Caki2 (cell line): ENCODE results near the gene APOBEC3G. TPM values are rescaled to one million over a fixed set of nuclear protein-coding genes. Genes with fewer than 3 reads are reported as not detected.
A peak's percentile ranks its signal among the peaks of the same experiment; 100 is the strongest.

Source experiments
- DNase-seq: peaks from one replicate; pipeline ENCODE4 v3.0.0-alpha.2; 2015; ENCODE audit warnings: low read depth
- in situ Hi-C: cut with HindIII; loops from 2 replicates; pipeline ENCODE4 v1.10.0; 2016; ENCODE audit warnings: low sequenced_read_pairs, low pct_unique_long_range_greater_than_20kb, mixed read lengths
- total RNA-seq: library from RNA; depleted of rRNA; stranded (reverse); fragments of >200 nt; shearing (Covaris generic); gene quantifications from 2 replicates; pipeline ENCODE4 v1.2.3, GENCODE V29; 2014; ENCODE audit warnings: low replicate concordance

The APOBEC3G gene
- total RNA-seq, 1 experiment from 2014 or later = 14.7 TPM

GRCh38 chr22:39087098-39087497 lies 10.0 kb downstream of the APOBEC3G start:
- in situ Hi-C loops = no loop called here
- no peak for DNase-seq

DNA sequence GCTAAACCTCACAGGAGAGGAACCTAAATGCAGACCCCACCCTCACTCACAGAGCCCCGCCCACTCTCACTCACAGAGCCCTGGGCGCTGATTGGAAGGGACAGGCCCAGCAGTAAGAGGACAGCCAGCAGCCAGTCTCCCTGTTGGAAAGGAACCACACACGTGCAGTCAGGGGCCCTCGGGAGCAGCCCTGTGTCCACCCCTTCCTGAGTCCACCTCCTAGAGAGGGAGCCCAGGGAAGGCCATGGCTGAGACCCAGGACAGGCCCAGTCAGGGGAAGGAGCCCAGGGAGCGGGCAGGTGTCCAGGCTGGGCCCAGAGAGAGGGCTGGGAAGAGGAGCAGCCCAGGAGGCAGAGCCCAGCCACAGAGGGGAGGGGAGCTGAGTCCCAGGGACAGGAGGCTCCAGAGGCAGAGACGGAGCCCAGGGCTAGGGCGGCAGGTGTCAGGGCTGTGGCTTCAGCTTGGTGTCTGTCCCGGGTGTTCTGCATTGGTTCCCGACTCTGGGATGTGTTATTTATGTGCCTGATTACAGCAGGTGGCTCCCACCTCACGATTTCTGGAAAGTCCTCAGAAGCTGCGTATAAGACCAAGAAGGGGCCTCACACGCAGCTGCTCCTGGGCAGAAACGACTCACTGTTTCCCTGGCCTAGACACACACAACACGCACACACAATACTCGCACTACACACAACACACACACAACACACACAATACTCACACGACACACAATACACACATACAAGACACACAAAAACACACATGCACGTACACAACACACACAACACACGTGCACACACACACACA lies 11.0 kb downstream of the APOBEC3G start:
- in situ Hi-C loops = no loop called here
- no peak for DNase-seq

- DNase-seq = no peak
- in situ Hi-C loops = no loop called here
Observed at GRCh38 chr22:39088685-39089032, 11.6 kb downstream of the APOBEC3G start.

DNA sequence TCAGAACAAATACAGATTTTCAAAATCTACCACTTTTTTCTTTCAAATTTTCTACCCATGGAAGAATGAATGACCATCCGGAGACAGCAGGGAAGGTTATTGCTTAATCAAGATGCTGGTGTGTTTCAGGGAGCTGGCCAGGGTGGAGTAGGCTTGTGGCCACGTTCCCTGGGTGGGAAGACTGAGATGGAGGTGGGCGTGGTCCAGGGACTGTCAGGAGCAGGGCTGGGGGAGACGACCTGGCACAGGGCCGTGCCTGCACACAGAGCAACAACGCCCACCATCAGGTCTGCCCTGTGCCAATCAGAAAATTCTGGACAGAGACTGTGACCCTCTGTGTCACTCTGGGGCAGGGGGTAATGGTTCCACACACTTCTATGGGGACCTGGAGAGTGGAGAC lies 12.9 kb downstream of the APOBEC3G start:
- no peak for DNase-seq
- in situ Hi-C loops = no loop called here

- no peak for DNase-seq
- in situ Hi-C loops = no loop called here
Observed at GRCh38 chr22:39090426-39091064, 13.5 kb downstream of the APOBEC3G start.

- no peak for DNase-seq
- in situ Hi-C loops = no loop called here
Observed at GRCh38 chr22:39091126-39092081, 14.3 kb downstream of the APOBEC3G start.

DNA sequence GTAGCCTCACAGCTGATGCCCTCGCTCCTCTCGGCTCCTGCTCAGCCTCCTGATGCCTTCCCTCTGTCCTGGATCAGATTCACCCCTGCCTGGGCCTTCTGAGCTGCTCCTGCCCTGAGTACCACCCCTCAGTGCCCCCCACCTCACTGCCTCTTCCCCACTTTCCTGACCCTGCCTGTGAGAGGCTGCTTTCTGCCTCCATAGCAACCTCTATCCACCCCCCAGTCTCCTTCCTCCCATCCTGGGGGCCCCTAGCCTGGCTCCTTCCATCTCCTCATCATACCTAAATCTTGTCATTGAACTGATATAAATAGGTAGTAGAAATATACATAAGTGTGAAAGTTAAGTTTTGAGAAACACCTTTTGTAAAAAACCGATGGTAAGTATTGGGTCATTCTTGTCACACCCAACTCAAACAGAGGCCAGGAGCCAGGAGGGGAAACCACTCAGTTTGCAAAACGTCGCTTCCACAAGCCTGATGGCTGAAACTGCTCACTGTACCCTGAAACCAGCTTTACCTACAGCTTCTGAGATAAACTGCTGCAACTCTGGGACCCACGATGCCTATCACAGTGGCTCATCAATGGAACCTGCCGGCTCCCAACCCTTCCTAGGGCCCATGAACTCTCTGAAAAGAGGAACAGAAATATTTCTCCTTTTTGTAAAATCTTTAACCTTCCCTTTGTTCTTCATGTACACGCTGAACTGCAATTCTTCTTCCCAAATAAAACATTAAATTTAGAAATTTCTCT lies 15.2 kb downstream of the APOBEC3G start:
- DNase-seq = no peak
- in situ Hi-C loops = no loop called here

GRCh38 chr22:39094717-39095389 lies 17.8 kb downstream of the APOBEC3G start:
- no peak for DNase-seq
- in situ Hi-C loops = no loop called here

DNA sequence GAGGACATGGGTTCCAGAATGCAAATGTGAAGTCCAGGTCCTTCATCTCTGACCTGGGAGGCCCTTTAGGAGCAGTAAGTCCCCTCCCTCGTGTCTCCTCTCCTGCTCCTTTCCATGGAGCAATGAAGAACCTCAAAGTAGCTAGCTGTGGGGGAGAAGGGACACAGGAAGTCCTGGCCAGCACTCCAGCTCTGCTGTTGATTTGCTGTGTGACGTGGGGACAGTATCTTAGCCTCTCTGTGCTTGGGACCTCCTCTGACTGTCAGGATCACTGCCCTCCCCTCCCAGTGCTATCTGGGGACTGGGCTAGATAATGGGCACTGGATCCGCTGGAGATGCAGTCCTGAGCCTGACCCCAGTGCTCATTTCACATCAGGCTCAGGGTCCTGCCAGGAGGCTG lies 18.9 kb downstream of the APOBEC3G start:
- in situ Hi-C loops = no loop called here

DNA sequence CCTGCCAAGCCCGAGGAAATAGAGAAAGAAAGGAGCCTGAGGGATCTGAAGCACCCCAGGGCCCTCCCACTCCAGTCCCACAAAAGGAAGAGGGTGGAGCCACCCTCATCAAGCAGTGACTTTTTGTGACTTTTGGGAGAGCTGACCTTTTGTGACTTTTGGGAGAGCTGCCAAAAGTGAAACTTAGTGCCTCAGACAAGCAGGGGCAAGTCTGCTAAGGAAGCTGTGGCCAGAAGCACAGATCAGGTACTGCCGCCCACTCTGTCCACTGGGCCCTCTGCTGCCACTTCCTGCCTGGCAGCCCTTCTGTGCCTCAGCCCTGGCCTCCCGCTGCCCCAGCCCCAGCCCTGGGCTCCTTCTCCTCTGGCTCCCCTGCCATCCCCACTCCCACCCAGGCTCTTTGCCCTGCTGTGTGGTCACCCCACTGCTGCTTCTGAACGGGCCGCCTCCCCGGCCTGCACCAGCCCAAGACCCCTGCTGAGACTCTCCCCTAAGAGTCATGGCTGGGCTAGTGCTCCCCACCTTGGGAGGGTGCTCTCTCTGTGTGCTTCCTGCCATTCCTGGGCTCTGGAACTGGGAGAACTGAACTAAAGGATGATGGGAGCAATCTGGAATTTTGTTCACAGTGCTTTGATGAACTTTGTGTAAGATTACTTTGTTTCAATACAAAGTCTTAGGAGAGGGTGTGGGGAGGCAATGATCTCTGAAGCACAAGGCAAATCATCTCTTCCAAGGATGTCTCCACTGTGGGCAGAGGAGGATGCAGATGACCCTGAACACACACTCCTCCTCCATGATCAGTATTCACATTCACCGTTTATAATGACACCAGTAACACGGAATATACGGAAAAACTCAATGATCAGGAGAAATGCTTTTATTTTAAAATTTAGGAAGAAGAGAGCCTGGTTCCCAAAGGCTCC lies 20.3 kb downstream of the APOBEC3G start, which contains the start of gene APOBEC3H:
TSS of gene APOBEC3H (plus strand) at position 147 of the 923 bp plus-strand sequence. CDS start 3,035 bp downstream, outside the sequence.
- DNase-seq = peak; percentile 27
- in situ Hi-C loops = no loop called here

More for the DNA sequence above, 18.9 kb downstream of the APOBEC3G start:
- DNase-seq = no peak

DNA sequence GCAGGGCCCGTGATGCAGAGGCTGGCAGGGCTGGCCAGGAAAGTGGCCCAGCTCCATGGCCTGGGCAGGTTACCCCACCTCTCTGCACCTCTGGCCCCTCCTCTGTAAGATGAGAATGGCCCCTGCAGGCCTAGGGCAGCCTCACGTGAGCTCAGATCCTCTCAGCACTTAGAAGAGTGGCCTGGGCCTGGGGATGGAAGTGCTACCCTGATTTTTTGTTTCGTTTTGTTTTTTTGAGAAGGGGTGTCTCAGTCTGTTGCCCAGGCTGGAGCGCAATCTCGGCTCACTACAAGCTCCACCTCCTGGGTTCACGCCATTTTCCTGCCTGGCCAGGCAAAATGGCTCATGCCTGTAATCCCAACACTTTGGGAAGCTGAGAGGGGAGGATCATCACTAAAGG lies 21.0 kb downstream of the APOBEC3G start:
- DNase-seq = no peak
- in situ Hi-C loops = no loop called here

DNA sequence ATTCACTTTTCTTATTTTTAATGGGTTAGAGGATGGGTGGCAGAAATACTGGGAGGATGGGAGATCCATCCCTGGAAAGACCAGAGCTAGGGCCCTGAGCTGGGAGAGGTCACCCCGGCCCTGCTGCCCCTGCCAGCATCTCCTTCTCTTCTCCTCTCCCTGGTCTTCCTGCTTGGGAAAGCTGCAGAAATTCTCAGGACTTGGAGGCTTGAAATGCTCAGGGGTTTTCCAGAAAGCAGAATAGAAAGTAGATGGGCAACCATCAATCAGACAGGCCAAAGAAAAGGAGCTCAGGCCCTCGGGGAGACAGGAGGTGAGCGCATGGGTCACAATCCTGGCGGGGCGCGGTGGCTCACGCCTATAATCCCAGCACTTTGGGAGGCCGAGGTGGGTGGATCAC lies 21.5 kb downstream of the APOBEC3G start:
- no peak for DNase-seq
- in situ Hi-C loops = no loop called here

DNA sequence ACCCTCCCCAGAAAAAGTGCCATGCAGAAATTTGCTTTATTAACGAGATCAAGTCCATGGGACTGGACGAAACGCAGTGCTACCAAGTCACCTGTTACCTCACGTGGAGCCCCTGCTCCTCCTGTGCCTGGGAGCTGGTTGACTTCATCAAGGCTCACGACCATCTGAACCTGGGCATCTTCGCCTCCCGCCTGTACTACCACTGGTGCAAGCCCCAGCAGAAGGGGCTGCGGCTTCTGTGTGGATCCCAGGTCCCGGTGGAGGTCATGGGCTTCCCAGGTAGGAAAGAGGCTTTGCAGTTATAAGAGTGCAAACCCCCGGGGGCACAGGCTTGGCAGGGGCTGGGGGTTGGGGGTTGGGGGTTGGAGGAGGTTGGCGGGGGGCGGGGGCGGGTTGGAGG lies 24.2 kb downstream of the APOBEC3G start:
- no peak for DNase-seq
- in situ Hi-C loops = no loop called here

DNA sequence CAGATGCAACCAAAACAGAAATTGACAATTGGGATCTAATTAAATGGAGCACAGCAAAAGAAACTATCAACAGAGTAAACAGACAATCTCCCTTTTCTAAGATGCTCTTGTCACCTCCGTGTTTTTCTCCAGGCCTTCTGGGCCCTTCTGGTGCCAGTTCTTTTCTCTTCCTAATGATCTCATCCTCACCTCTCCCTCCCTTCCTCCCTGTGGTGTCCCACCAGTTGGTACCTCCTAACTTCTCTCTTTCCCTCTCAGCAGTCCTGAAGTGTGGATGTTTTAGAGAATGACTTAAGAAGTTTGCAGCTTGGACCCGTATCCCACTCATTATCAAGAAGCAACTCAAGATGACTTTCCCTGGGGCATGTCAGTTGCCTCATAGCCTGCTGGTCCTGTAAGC lies 26.4 kb downstream of the APOBEC3G start:
- in situ Hi-C loops = no loop called here
- DNase-seq = no peak

GRCh38 chr22:39106326-39106725 lies 29.3 kb downstream of the APOBEC3G start:
- in situ Hi-C loops = no loop called here
- DNase-seq = no peak

- in situ Hi-C loops = no loop called here
Observed at GRCh38 chr22:39108487-39108886, 31.4 kb downstream of the APOBEC3G start.

GRCh38 chr22:39109361-39109760 lies 32.3 kb downstream of the APOBEC3G start:
- in situ Hi-C loops = no loop called here
- no peak for DNase-seq

More at GRCh38 chr22:39108487-39108886, 31.4 kb downstream of the APOBEC3G start:
- no peak for DNase-seq
